Measurements from ENCODE around the gene TBC1D22A.

The TBC1D22A gene

GRCh38 chr22:46737105-46737975 is 25.1 kb upstream of the TBC1D22A start:
- DNase-seq, result no peak

DNA sequence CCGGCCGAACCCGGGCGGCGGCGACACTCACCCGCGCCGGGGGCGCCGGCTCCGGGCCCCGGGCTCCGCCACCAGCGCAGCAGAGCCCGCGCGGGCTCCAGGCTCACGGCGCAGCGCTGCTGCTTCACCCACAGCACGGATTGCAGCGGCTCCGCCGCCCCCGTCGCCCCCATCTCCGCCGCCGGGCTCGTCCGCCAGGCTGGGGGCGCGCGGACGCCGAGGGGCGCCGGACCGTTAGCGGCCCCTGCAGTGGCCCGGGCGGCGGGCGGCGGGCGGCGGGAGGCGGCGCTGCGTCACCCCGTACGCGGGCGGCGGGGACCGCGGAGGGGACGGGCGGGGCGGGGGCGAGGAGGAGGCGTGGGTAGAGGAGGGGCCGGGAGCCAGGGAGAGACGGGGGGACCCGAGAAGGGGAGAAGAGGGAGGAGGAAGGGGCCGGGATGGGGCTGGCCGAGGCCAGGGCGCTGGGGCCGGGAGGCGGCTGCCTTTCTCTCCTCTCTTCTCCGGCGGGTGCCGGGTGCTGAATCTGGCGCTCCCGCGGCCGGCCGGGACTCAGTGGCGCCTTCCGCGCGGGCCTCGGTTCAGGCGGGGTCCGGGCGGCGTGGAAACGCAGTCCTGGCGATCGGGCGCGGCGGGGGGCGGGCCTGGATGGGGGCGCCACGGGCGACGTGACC is 24.3 kb upstream of the TBC1D22A start, which contains the start of gene CERK:
Gene CERK (minus strand): TSS at position 277 of the 671 bp plus-strand sequence. CDS start 104 bp downstream, at position 173.
- no peak for DNase-seq

DNA sequence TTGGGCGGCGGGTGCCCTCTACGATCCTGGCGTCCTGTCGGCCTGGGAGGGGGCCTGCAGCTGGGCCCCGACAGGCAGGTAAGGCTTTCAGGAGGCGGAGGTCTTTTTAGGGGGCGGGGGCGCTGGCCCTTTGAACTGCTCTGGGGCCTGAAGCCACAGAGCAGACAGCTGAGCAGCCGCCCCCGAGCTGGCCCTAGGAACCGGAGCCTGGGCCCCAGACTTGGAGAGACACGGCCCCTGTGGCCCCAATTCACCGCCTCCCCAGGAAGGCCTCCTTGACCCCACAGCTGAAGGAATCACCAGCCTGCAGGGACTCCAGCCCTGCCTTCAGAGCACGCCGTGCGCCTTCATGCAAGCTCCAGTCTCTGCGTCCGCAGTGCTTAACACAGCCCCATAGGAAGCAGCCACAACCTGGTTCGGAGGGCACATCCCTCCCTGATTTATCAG is 23.8 kb upstream of the TBC1D22A start:
- no peak for DNase-seq

DNA sequence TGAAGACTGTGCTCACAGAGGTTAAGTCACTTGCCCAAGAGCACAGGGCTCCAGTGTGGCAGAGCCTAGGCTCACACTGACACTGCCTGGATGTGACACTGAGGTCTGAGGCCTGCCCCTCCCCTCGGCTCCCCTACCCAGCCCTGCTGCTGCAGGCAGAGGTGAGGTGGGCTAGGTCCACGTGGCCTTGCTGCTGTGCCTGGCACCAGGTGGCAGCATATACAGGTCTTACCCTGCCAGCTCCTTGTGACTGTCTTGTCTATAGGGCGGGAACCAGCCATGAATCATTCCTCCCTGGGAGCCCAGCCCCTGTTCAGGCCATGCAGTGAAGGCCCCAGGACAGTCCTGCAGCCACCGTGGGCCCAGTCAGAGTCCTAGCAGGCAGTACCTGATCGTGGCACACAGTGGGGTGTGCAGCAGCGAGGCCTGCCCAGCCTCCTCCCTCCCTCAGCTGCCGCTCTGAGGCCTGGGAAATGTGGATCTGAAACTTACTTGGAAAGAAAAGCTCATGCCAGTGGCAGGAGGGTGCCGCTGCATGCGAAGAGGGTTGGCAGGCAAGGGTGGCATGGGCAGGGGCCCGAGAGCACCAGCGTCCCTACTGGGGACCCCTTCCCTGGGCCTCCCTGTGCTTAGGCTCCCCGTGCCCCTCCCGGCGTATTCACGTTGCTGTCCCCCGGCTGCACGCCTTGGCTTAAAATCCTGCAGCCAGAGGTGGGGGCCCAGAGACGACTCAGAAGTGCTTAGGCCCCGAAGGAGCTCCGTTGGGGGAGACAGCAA is 23.2 kb upstream of the TBC1D22A start:
- DNase-seq, result no peak

GRCh38 chr22:46740910-46741780 is 21.3 kb upstream of the TBC1D22A start:
- no peak for DNase-seq

DNA sequence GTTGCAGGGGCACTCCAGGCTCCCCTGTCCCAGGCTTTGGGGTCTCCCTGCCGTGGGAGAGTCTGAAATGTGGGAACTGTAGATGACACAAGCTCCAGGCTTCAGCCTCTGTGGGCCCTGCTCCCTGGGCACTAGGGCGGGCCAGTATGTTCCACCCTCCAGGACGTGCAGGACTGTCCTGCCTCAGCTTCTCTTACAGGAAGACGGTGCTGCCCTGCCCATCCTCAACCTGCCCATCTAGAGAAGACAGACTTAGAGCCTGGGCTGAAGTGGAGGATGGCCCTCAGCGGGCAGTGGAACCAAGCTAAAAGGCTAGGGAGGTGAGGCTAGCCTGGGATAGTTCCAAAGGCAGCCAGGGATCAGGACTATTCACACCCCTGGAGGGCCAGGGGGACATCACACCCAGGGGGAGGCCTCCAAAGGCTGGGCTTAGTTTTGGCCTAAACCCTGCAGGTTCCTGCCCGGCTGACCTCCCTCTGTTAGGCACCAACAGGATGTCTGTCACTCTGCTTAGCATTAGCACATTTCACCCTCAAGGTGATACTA is 20.4 kb upstream of the TBC1D22A start:
- no peak for DNase-seq

- DNase-seq, result no peak
Observed at GRCh38 chr22:46742576-46743221, 19.8 kb upstream of the TBC1D22A start.

DNA sequence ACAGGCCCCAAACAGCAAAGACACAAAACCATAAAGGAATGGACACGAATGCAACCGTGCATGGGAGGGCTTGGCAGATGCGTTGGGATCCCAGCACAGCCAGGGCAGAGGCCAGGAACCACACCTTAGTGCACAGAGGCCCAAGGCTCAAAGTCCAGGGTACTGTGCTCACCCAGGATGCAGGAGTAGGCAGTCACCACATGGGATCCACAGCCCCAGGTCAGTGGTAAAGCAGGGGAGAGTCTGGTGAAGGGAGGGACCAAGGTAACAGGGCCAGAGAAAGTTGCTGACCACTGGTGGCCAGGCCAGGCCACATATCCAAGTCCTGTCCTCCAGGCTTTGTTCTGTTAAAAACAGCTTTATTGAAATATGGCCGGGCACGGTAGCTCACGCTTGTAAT is 17.9 kb upstream of the TBC1D22A start:
- no peak for DNase-seq

- DNase-seq, result no peak
Observed at GRCh38 chr22:46746192-46746591, 16.3 kb upstream of the TBC1D22A start.

DNA sequence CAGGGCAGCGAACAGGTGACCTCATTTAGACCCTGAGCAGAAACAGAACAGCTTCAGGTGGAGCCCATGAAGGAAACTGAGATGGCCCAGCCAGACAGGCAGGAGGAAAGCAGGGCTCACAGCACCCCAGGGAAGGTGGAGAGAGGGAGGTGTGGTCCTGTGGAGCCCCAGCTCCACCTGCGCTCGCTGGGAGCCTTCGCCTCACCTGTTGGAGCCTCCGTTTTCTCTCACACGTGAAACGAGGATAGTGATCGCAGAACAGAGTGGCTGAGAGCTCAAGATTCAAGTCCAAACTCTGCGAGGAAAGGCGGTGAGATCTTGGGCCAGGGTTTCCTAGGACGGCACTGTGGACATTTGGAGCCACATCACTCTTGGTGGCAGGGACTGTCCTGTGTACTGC is 15.8 kb upstream of the TBC1D22A start:
- DNase-seq, result no peak

DNA sequence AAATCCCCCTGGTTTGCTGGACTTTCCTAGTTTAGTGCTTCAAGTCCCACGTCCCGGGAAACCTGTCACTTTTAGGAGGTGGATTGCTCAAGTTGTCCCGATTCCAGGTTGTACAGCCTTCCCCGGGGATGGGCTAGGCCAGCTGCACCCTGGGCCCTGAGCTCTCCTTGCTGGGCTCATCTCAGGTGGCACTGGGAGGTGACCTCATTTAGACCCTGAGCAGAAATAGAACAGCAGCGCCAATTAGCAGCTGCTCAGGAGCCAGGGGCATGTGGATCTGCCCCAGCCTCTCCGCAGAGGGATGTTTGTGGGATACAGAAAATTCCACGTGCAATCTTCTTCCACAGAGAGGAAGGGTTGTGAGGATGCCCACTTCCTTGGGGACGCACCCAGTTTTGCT is 14.8 kb upstream of the TBC1D22A start:
- no peak for DNase-seq

GRCh38 chr22:46748206-46748907 is 14.1 kb upstream of the TBC1D22A start:
- no peak for DNase-seq

DNA sequence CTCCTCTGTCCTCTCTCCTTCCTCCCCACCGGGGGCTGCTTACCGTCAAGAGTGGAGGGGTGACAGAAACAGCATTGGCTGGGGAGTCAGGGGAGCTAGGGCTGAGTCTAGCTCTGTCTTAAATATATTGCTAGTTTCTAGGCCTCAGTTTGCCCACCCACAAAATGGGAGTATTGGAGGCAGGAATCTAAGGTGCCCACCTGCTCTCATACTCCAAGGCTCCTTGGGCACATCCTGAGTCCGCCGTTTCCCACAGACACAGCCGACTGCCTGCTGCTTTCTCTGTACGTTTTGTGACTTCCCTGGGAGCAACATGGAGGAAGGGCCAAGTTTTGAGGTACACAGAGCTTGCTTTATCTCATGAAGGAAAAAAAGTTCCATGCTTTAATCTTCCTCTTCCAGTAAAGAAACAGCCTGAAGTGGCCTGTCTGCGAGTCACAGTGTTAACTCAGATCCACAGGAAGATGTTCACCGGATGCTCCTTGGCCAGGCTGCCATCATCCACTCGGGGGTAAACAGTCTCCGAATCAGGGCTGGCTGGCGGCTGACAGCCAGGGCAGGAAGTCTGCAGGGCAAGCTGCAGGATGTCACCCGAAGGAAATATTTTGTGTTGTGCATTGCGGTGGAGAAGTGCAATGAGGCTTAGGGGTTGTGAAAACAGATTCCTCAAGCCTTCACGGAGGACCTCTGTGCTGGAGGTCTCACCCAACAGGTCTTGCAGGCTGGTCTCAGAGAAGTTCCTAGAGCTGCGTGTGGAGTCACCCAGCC is 13.4 kb upstream of the TBC1D22A start:
- DNase-seq, result no peak

- no peak for DNase-seq
Observed at GRCh38 chr22:46749682-46750529, 12.5 kb upstream of the TBC1D22A start.

DNA sequence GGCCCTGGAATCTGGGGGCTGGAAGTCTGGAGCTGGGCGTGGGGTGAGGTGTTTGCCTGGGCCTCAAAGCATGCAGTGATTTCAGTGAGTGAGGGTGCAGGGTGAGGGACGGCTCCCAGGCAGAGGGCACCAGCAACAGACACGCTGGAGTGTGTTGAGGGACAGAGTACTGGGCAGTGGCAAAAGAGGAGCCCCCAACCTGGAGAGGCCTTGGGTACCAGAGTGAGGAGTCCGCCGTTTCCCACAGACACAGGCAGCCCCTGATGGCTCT is 12.0 kb upstream of the TBC1D22A start:
- no peak for DNase-seq

GRCh38 chr22:46750863-46751443 is 11.5 kb upstream of the TBC1D22A start:
- no peak for DNase-seq

DNA sequence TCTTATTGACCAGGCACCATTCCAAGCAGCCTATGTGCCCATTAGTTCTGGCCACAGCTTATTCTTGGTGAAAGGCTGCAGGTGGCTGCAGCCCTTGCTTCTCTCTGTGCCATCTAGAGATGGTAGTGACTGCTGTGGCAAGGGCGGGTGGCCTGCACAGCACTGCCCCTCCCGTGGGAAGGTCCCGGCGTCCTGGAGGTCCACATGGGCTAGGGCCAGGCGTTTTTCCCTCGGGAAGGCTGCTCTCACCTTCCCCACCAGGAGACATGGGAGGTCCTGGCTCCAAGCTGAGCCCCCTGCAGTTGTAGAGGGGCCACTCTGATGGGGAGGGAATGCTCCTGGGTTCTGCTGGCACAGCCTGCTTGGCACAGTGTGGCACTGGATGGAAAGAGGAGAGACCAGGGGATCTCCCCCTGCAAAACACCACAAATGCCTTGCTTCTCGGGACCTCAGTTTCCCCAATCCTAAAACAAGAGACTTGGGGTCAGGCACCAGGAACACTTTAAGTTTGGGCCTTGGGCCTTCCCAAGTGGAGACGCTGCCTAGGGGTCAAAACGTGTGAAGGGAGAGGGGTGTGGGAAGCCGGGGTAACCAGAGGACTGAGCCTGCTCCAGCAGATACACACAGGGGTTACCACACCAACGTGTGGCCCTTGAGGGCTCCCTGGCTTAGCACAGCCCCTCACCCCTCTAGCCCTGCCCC is 10.0 kb upstream of the TBC1D22A start:
- DNase-seq, result no peak

DNA sequence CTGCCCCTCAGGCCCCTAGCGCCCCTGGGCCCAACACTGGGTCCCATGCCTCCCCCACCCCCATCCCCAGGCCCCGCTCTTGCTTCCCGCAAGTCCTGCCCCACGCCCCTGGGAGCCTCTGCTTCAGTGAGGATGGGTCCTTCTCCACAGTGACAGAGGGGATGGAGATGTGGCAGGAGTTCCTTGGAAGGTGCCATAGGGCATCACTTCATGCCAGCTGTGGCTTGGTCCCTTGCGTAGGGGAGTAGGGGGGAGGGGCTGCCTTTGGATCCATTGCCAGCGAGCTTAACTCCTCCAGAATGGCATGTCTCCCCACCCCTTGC is 9.5 kb upstream of the TBC1D22A start:
- no peak for DNase-seq

GRCh38 chr22:46753360-46753759 is 9.1 kb upstream of the TBC1D22A start:
- DNase-seq, result no peak

Data from NCI-H2029 treated with DMSO at 0.1 percent for 48 hours (cell line).